A673 (cell line): Measurements from ENCODE around the gene RPS6KA2. TPM values are rescaled to one million over a fixed set of nuclear protein-coding genes. Genes with fewer than 3 reads are reported as not detected.

Experiments
- BruUV-seq: library from RNA; stranded (reverse); fragments of 400-500 nt; replicated peaks from 2 replicates; lab custom pipeline; 2021; lab: Mats Ljungman, UMichigan
- CTCF ChIA-PET: fragments of 300-600 bp; sonication (Branson Sonifier 250); formaldehyde crosslinking; loops from one replicate; lab custom pipeline; 2022; ENCODE audit warnings: antibody characterized with exemption; lab: Charles Lee
- POLR2A ChIA-PET: fragments of 300-600 bp; sonication (Branson Sonifier 250); formaldehyde crosslinking; loops from one replicate; lab custom pipeline; 2022; ENCODE audit warnings: antibody characterized with exemption; ENCODE audit not compliant: low non-redundant PET; lab: Charles Lee
- DNase-seq: peaks from one replicate; pipeline ENCODE4 v3.0.0-alpha.2; 2015; ENCODE audit warnings: low spot score
- H3K27ac ChIP-seq: fragments of 200-600 bp; sonication (generic); 2 replicates; pipeline ENCODE4 v1.5.1; 2016; ENCODE audit warnings: mixed run types, low read depth, mild to moderate bottlenecking, mixed read lengths, antibody characterized with exemption, low read length; ENCODE audit not compliant: poor library complexity, severe bottlenecking
- H3K27me3 ChIP-seq: fragments of 200-600 bp; sonication (generic); replicated peaks from 2 replicates; pipeline ENCODE4 v1.6.1; 2017; ENCODE audit warnings: mixed run types, low read depth, mild to moderate bottlenecking, mixed read lengths, antibody characterized with exemption, low read length; ENCODE audit not compliant: insufficient read depth, poor library complexity
- H3K36me3 ChIP-seq: fragments of 200-600 bp; sonication (generic); 2 replicates; pipeline ENCODE4 v1.6.1; 2016; ENCODE audit warnings: mixed run types, mild to moderate bottlenecking, mixed read lengths, antibody characterized with exemption, low read length; ENCODE audit not compliant: insufficient read depth, poor library complexity, severe bottlenecking
- H3K4me1 ChIP-seq: fragments of 200-600 bp; sonication (generic); 2 replicates; pipeline ENCODE4 v1.6.1; 2017; ENCODE audit warnings: mixed run types, mild to moderate bottlenecking, mixed read lengths, antibody characterized with exemption, low read length; ENCODE audit not compliant: insufficient read depth, poor library complexity, severe bottlenecking
- H3K4me3 ChIP-seq: fragments of 200-600 bp; sonication (generic); 2 replicates; pipeline ENCODE4 v1.5.1; 2016; ENCODE audit warnings: low read depth, mixed run types, mild to moderate bottlenecking, mixed read lengths, low read length; ENCODE audit not compliant: poor library complexity, severe bottlenecking
- H3K9me3 ChIP-seq: fragments of 200-600 bp; sonication (generic); 2 replicates; pipeline ENCODE4 v1.6.1; 2016; ENCODE audit warnings: mixed run types, low read depth, mild to moderate bottlenecking, mixed read lengths, antibody characterized with exemption, low read length; ENCODE audit not compliant: poor library complexity, severe bottlenecking
- EZH2 ChIP-seq: fragments of 200-600 bp; sonication (generic); IDR thresholded peaks from 2 replicates; pipeline ENCODE4 v1.6.1; 2017; ENCODE audit warnings: borderline replicate concordance, low read depth, mild to moderate bottlenecking, mixed read lengths, antibody characterized with exemption, low read length; ENCODE audit not compliant: poor library complexity, severe bottlenecking
- intact Hi-C: fragments of 100-400 bp; cut with micrococcal nuclease; formaldehyde crosslinking; loops from one replicate; pipeline ENCODE4 v1.10.0; 2022; ENCODE audit not compliant: unreplicated experiment
- total RNA-seq: library from RNA; stranded (reverse); gene quantifications from 2 replicates; pipeline ENCODE4 v1.2.3, GENCODE V29; 2021
- TF ChIP-seq, protein P1 (sequence below): fragments of 300-800, 200-600 bp; sonication (generic); conservative IDR thresholded peaks from 2 replicates; pipeline ENCODE4 v1.5.1; 2017; ENCODE audit warnings: low read depth, mild to moderate bottlenecking, antibody characterized with exemption, low read length, moderate library complexity, mixed read lengths

The RPS6KA2 gene
- total RNA-seq, 1 experiment from 2014 or later = 30.1 TPM

DNA sequence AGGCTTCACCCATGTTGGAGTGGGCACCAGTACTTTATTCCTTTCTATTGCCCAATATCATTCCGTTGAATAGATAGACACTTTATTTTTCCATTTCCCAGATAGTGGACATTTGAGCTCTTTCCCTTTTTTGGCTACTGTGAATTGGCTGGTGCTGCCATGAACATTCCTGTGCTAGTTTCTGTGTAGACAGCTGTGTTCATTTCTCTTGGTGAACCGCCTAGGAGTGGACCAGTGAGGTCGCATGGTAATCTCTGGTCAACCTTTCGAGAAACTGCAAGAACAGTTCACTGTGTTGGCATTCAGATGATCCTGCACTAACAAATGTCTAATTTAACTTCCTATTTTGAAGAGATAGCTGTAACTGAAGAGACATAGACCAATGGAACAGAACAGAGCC, 99.2 kb downstream of the RPS6KA2 start:
- CTCF ChIA-PET = no interaction called here
- no peak for DNase-seq
- Histone ChIP-seq H3K4me1 (no peaks in the 10 kb centered on the region), H3K36me3 (no peaks in the 10 kb centered on the region), H3K9me3 (no peaks in the 10 kb centered on the region), H3K27me3 (no peaks in the 10 kb centered on the region), H3K4me3 (no peak overlapping the region), H3K27ac (no peak overlapping the region)
- intact Hi-C loops = no loop called here
- BruUV-seq = no TSS peak
- POLR2A ChIA-PET = interaction anchor here (0.6 kb wide), 1 partner anchor 12 kb away, joined by 4 read pairs; no protein-coding TSS in a partner anchor
- TF ChIP-seq EZH2 = no peak
- TF ChIP-seq, protein P1, sequence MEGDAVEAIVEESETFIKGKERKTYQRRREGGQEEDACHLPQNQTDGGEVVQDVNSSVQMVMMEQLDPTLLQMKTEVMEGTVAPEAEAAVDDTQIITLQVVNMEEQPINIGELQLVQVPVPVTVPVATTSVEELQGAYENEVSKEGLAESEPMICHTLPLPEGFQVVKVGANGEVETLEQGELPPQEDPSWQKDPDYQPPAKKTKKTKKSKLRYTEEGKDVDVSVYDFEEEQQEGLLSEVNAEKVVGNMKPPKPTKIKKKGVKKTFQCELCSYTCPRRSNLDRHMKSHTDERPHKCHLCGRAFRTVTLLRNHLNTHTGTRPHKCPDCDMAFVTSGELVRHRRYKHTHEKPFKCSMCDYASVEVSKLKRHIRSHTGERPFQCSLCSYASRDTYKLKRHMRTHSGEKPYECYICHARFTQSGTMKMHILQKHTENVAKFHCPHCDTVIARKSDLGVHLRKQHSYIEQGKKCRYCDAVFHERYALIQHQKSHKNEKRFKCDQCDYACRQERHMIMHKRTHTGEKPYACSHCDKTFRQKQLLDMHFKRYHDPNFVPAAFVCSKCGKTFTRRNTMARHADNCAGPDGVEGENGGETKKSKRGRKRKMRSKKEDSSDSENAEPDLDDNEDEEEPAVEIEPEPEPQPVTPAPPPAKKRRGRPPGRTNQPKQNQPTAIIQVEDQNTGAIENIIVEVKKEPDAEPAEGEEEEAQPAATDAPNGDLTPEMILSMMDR = no peak

DNA sequence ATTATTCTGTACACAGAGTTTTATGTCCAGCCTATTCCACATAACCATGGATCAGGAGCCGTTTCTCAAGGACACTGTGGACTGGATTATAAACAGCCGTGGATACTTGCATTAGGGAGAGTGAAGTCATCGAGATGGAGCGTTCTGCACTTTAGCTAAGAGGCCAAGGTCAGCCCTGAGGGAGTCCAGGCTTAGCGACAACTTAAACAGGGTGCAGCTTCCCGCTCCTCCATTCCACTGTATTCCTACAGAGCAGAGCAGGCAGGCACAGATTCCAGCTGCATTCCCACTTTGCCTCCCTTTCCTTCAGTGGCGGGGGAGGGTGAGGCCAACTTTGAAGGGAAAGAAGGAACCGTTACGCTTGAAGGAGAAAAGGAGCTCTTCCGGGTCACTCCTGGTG, 100.1 kb downstream of the RPS6KA2 start:
- Histone ChIP-seq H3K4me3 (no peak overlapping the region), H3K4me1 (no peaks in the 10 kb centered on the region), H3K27me3 (no peaks in the 10 kb centered on the region), H3K36me3 (no peaks in the 10 kb centered on the region), H3K9me3 (no peaks in the 10 kb centered on the region), H3K27ac (no peak overlapping the region)
- DNase-seq = no peak
- no peak for TF ChIP-seq EZH2
- TF ChIP-seq, protein P1 = no peak
- intact Hi-C loops = no loop called here
- POLR2A ChIA-PET = no interaction called here
- no TSS peak for BruUV-seq
- CTCF ChIA-PET = no interaction called here

DNA sequence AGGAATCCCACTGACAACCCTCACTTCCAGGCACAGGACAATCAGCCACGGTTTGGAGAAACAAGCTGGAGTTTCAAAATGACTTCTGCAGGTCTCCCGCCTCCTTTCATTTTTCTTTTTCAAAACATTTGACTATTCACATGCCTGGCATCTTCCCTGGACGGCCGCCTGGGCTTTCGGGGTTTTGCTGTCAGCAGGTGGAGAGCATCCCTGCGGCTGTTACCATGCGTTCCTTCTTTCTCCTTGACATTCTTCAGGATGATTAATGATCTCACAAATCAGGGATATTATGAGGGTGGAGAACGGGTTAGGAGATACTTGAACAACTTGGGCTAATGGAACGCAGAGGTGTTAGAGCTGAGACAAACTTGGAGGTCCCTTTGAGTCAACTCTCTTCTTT, 101.5 kb downstream of the RPS6KA2 start:
- BruUV-seq = no TSS peak
- ChIA-PET CTCF (interaction anchor here (0.6 kb wide), 1 partner anchor 212 kb away, joined by 5 read pairs; no protein-coding TSS in a partner anchor), POLR2A (no interaction called here)
- Histone ChIP-seq H3K4me1 (no peaks in the 10 kb centered on the region), H3K9me3 (no peaks in the 10 kb centered on the region), H3K36me3 (no peaks in the 10 kb centered on the region), H3K27me3 (no peaks in the 10 kb centered on the region), H3K27ac (no peak overlapping the region), H3K4me3 (no peak overlapping the region)
- intact Hi-C loops = no loop called here
- DNase-seq = no peak
- TF ChIP-seq EZH2 = no peak
- TF ChIP-seq, protein P1 = no peak
